RKO (cell line): ENCODE data around the gene GLRA3.
"Not testable (repeated sequence)": the region's sequence is repeated elsewhere in the genome, so short reads cannot be mapped to it uniquely, and the experiment has no call there.

Experiments
- DNase-seq: peaks from one replicate; pipeline ENCODE4 v3.0.0-alpha.2; 2016; ENCODE audit warnings: low spot score

Gene GLRA3

GRCh38 chr4:174714393-174715211, 114.4 kb downstream of the GLRA3 start:
- peak; percentile 61 for DNase-seq

- DNase-seq: no peak
Observed at GRCh38 chr4:174713821-174714220, 115.2 kb downstream of the GLRA3 start.

GRCh38 chr4:174713181-174713580, 115.9 kb downstream of the GLRA3 start:
- DNase-seq: no peak

DNA sequence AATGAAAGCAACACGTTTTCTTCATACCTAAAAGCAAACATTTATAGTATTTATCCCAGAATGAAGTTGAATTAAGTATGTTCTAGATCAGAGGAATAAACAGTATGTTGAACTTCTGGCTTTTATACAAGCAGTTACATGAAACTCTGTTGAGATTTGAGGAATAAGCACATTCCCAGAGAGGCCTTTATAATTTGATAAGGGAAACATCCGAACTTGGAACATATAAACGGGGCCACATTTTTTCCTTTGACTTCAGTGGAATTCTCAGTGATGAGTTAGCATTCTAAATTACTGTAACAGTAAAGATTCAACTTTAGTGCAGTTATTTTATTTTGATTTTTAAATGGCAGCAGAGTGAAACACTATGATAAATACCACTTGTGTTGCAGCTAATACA, 119.5 kb downstream of the GLRA3 start:
- no peak for DNase-seq

DNA sequence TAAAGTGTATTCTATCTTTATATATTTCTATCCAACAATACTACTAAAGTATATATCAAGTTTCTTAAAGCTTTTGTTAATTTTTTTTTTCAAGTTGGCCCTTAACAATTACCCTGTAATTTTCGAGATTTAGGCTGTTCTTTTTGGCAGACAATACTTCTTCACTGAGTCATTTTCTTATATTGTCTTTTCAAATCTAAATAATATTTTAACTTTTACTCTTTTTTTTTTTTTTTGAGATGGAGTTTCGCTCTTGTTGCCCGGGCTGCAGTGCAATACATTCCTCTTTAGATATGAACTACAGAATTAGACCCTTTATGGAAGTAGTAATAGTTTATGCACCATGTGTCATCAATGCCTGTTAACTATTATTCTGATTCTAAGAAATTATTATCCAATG, 120.7 kb downstream of the GLRA3 start:
- no peak for DNase-seq

GRCh38 chr4:174707902-174708301, 121.1 kb downstream of the GLRA3 start:
- no peak for DNase-seq

- DNase-seq: peak; percentile 3
Observed at GRCh38 chr4:174707051-174707676, 121.9 kb downstream of the GLRA3 start.

GRCh38 chr4:174702979-174703478, 126.0 kb downstream of the GLRA3 start:
- no peak for DNase-seq

DNA sequence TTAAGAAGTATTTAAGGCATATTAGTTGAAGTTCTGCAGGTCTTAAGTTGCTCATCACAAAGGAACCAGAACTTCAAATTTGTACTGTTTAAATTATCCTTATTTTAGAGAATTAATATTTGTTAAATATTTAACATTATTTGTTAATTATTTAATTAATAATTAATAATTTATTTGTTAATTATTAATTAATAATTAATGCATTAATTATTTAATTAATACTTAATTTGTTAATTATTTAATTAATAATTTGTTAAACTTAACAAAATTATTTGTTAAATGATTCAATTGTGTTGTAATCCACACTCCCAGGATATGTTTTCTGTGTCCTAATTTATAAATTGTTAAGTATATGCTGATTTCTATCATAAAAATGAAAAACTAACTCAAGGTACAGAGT, 129.4 kb downstream of the GLRA3 start:
- no peak for DNase-seq

DNA sequence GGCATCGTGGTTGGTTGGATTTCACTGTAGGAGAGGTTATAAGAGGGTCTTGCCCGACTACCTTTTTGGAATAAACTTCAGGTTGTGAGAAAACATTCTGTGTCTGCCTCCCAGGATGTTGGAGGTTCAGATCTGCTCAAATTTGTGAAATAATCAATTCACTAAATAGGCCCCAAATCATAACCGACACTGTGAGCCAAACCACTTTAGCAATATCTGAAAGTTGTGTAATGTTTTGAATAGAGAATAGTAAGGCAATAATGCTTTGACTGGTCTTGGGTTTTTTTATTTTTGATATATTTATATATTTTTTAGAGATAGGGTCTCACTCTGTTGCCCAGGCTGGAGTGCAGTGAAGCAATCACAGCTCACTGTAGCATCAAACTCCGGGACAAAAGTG, 131.2 kb downstream of the GLRA3 start:
- no peak for DNase-seq

DNA sequence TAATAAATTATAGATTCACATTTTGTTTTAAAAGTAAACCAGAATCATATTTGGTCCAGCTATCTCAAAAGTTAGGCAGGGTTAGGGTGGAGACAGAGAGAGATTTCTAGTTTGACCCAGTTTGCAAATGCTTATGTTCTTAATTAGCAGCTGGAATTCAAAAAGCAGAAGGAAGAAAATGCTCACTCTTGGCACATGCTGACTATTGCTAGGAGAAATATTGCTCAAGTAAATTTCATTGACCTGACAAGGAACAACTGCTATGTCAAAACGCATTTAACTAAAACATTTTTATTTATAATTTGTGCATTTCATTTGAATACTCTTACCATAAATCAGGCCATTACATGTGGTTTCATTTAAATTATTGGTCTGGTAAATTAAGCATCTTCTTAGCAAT, 131.8 kb downstream of the GLRA3 start:
- no peak for DNase-seq

- no peak for DNase-seq
Observed at GRCh38 chr4:174696657-174697056, 132.4 kb downstream of the GLRA3 start.

DNA sequence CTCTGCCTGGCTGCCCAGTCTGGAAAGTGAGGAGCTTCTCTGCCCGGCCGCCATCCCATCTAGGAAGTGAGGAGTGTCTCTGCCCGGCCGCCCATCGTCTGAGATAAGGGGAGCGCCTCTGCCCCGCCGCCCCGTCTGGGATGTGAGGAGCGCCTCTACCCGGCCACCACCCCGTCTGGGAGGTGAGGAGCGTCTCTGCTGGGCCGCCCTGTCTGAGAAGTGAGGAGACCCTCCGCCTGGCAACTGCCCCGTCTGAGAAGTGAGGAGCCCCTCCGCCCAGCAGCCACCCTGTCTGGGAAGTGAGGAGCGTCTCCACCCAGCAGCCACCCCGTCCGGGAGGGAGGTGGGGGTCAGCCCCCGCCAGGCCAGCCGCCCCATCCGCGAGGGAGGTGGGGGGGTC, 137.2 kb downstream of the GLRA3 start:
- DNase-seq: not testable (repeated sequence)

GRCh38 chr4:174690665-174691064, 138.4 kb downstream of the GLRA3 start:
- no peak for DNase-seq

GRCh38 chr4:174689618-174690017, 139.4 kb downstream of the GLRA3 start:
- no peak for DNase-seq

GRCh38 chr4:174686826-174687225, 142.2 kb downstream of the GLRA3 start:
- no peak for DNase-seq

DNA sequence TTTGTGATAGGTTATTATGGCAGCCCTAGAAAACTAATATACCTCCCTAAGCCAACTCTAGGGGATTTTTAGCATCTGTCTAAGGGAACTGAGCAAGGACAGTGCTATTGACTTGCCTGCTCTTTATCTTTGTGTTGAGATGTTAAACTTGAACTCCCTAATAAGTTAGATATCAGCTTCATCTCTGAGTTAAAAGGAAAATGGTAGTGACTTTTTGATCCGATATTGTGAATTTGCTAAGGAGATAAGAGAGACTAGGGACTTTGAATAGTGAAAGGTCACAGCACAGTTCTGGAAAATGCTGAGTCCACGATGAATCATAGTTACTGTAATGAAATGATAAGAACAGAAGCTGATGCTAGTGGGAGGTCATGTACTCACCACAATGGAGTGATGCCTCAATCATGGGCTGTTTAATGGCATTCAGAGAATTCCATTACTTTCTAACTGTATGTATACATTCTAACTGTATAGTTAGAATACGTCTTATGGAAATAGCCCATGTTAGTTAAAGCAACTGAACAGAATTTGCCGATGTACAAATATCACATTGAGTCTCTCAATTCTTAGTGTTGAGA, 147.2 kb downstream of the GLRA3 start:
- DNase-seq: peak; percentile 48

DNA sequence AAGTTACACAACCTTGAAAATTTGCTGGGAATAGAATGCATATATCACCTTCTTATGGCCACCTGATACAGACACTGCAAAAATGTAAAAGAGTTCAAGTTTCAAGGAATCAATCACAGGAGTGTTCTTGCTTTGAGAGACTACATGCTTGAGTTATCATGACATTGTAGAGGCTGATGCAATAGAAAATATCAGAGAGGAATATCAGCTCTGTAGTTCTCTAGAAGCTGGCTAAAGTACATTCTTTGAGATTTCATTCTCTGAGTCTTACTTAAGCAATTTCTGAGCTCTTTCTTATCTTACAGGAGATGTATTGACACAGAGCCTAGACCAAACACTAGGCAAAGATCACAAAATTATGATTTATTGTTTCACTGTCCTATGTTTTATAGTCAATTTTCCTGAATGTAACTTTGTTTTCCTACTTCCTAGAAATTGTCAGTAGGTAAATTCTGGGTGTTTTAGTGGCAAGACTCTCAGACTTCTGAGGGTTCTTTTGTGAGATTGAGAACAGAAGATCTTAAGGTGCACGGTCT, 154.7 kb downstream of the GLRA3 start:
- DNase-seq: no peak

- no peak for DNase-seq
Observed at GRCh38 chr4:174673865-174674264, 155.2 kb downstream of the GLRA3 start.

GRCh38 chr4:174672276-174672675, 156.8 kb downstream of the GLRA3 start:
- no peak for DNase-seq

DNA sequence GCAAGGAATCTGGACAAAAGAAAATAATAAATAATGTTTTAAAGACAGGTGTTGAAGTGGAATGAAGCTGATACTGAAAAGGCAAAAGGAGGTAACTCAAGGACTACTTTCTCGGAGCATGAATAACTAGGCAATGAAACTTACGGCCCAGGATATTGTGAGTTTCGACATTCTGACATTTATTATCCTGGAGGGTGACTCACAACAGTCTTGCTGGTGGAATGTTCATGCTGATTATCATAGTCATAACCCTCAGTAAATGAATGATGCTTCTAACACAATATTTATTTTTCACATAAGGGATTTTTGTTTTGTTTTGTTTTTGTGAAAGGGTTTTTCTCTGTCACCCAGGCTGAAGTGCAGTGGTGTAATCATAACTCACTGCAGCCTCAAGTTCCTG, 159.8 kb downstream of the GLRA3 start:
- DNase-seq: peak; percentile 65

- DNase-seq: no peak
Observed at GRCh38 chr4:174665799-174666198, 163.2 kb downstream of the GLRA3 start.

DNA sequence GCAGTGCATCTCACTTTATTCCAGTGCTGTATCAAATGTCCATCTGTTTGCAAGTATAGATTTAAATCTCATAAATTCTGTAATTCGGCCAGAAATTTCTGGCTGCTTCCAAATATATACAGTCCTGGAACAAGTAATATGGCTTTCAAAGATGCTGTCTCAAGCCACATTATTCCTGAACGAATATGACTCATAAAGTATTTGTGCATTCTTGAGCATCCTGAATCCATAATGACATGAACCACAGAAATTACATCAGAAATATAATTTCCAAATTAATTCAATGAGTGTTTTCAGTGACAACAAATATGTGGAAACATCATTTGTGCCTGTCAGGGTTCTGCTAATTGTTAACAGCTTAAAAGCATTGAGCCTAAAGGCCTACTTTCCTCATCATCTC, 165.8 kb downstream of the GLRA3 start:
- peak; percentile 5 for DNase-seq
